ENCODE results near the gene C4orf33. TPM values are rescaled to one million over a fixed set of nuclear protein-coding genes. Genes with fewer than 3 reads are reported as not detected.

The C4orf33 gene
- total RNA-seq, 1 donor from 2014 or later: 5.2 TPM

DNA sequence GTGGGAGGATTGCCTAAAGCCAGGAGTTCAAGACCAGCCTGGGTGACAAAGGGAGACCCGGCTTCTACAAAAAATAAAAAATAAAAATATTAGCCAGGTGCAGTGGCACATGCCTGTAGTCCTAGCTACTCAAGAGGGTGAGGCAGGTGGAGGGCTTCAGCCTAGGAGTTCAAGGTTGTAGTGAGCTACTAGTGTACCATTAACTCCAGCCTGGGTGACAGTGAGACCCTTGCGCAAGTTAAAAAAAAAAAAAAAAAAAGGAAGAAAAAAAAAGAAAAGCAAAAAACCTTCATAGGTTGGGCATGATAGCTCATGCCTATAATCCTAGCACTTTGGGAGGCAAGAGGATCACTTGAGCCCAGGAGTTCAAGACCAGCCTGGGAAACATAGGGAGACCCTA, 8.4 kb upstream of the C4orf33 start:
- peaks cover 0 to 2% (median 0%) of the 10 kb centered on the region in 3 donors for H3K9me3 ChIP-seq (ENCODE audit: control insufficient read depth in 3 of 3, low read length in 3 of 3)
- H3K27ac ChIP-seq (ENCODE audit: low read depth, low read length): no peak overlapping the region
- H3K9ac ChIP-seq (ENCODE audit: low read depth in 1 of 3, low read length in 3 of 3): no peak overlapping the region
- no peaks in the 10 kb centered on the region for H3K27me3 ChIP-seq (ENCODE audit: control insufficient read depth in 3 of 3, insufficient read depth in 3 of 3, low read length in 3 of 3)
- peaks cover 0 to 2% (median 0%) of the 10 kb centered on the region in 3 donors for H3K36me3 ChIP-seq (ENCODE audit: control insufficient read depth in 3 of 3, insufficient read depth in 3 of 3, low read length in 3 of 3)
- peaks cover 7 to 9% (median 7%) of the 10 kb centered on the region in 3 donors for H3K4me1 ChIP-seq (ENCODE audit: control insufficient read depth in 3 of 3, insufficient read depth in 3 of 3, low read length in 3 of 3)
- no peak overlapping the region for H3K4me3 ChIP-seq (ENCODE audit: low read length in 3 of 3)

DNA sequence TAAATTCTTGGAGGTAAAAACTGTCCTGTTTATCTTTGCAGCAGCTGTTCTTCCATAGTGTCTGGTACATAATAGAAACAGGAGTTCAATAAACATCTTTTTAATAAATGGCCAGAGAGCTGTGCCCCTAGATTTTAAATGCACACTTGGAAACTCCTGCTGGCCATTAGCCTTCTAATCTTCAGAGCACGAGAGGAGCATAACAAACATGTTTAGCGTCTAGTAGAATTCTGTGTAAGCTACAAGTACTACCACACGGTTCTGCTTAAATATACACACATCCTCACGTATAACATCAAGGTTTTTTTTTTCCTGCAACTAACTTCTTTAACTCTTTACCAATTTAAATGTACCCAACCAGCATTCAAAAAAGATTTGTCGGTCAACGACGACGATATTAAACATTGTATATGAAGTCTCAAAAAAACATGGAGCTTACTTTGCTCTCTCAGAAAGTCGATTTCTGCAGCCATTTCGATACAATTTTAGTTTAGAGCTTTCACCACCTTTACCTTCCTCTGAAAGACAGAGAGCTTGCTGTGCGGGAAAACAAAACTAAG, 3.2 kb upstream of the C4orf33 start:
- Histone ChIP-seq H3K27ac (ENCODE audit: low read depth, low read length) (peak overlapping the region; percentile 88), H3K36me3 (ENCODE audit: control insufficient read depth in 3 of 3, insufficient read depth in 3 of 3, low read length in 3 of 3) (no peaks in the 10 kb centered on the region), H3K27me3 (ENCODE audit: control insufficient read depth in 3 of 3, insufficient read depth in 3 of 3, low read length in 3 of 3) (no peaks in the 10 kb centered on the region), H3K9me3 (ENCODE audit: control insufficient read depth in 3 of 3, low read length in 3 of 3) (no peaks in the 10 kb centered on the region), H3K9ac (ENCODE audit: low read depth in 1 of 3, low read length in 3 of 3) (peak overlapping the region; percentile 85 to 89 (median 87)), H3K4me1 (ENCODE audit: control insufficient read depth in 3 of 3, insufficient read depth in 3 of 3, low read length in 3 of 3) (peaks cover 10 to 14% (median 11%) of the 10 kb centered on the region in 3 donors), H3K4me3 (ENCODE audit: low read length in 3 of 3) (peak overlapping the region; percentile 92 to 96 (median 94))

DNA sequence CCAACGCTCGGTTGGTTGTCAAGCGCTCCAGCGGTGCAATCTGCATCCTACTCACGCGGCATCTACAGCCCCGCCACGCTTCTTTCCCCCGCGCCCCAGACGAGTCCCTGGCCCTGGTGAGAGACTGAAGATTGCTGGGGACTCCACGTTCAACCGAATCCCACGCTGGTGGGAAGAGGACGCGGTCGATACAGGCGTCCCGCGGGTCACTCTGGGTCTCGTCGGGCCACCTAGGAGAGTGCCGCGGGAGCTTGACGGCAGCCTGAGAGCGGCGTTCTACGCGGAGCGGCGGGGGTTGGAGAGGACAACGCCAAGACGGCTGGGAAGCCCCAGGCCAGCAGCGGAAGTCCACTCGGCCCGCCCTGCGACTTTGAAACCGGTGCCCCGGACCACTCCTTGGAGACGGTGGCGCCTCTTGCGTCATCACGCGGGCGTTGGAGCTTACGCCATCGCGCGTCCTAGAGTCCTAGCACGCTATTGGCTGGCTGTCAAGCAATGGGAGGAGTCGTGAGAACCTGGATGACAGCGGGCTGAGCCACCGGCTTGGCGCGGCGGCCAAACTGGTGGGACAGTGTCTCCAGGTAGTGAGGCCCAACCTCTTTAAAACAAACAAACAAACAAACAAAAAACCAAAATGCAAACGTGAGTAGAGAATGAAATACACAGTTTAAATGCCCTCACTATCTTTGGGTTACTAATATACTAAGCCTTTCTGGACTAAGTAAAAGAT, 2.6 kb upstream of the C4orf33 start, which contains the start of gene SCLT1:
Gene SCLT1 (minus strand): TSS at position 349 of the 730 bp plus-strand sequence. CDS start 436 bp downstream, outside the sequence.
- H3K4me3 ChIP-seq (ENCODE audit: low read length in 3 of 3): peak within 1 kb of the TSS; percentile 92 to 96 (median 94)

DNA sequence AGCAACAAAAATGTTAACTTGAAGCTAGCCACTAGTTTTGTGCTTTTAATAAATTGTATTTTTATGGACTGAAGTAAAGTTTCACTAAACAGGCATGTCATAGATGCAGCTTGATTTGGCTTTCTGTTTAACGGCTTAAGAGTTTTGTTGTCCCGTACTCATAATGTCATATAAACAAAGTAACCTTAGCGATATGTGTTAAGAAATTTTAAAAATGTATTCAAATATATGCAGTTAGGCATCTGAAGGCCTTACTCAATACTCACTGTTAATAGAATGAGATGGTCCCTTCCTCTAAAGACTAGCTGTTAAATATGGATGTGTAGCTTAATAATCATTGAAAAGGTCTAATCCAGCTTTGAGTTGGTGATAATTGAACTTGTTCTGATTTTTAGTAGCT, 1.6 kb upstream of the C4orf33 start:
- Histone ChIP-seq H3K27ac (ENCODE audit: low read depth, low read length) (no peak overlapping the region), H3K9ac (ENCODE audit: low read depth in 1 of 3, low read length in 3 of 3) (peak overlapping the region in 1 of 3 donors; percentile 15), H3K4me3 (ENCODE audit: low read length in 3 of 3) (peak overlapping the region; percentile 92 to 96 (median 94)), H3K9me3 (ENCODE audit: control insufficient read depth in 3 of 3, low read length in 3 of 3) (no peaks in the 10 kb centered on the region), H3K27me3 (ENCODE audit: control insufficient read depth in 3 of 3, insufficient read depth in 3 of 3, low read length in 3 of 3) (no peaks in the 10 kb centered on the region), H3K4me1 (ENCODE audit: control insufficient read depth in 3 of 3, insufficient read depth in 3 of 3, low read length in 3 of 3) (peaks cover 10 to 14% (median 11%) of the 10 kb centered on the region in 3 donors), H3K36me3 (ENCODE audit: control insufficient read depth in 3 of 3, insufficient read depth in 3 of 3, low read length in 3 of 3) (no peaks in the 10 kb centered on the region)

More for the DNA sequence above, 2.6 kb upstream of the C4orf33 start, which contains the start of gene SCLT1:
- Histone ChIP-seq H3K9ac (ENCODE audit: low read depth in 1 of 3, low read length in 3 of 3) (peak within 1 kb of the TSS; percentile 85 to 89 (median 87)), H3K36me3 (ENCODE audit: control insufficient read depth in 3 of 3, insufficient read depth in 3 of 3, low read length in 3 of 3) (no peaks in the 10 kb centered on the region), H3K27ac (ENCODE audit: low read depth, low read length) (peak within 1 kb of the TSS; percentile 88), H3K27me3 (ENCODE audit: control insufficient read depth in 3 of 3, insufficient read depth in 3 of 3, low read length in 3 of 3) (no peaks in the 10 kb centered on the region), H3K4me1 (ENCODE audit: control insufficient read depth in 3 of 3, insufficient read depth in 3 of 3, low read length in 3 of 3) (peaks cover 10 to 14% (median 11%) of the 10 kb centered on the region in 3 donors), H3K9me3 (ENCODE audit: control insufficient read depth in 3 of 3, low read length in 3 of 3) (no peaks in the 10 kb centered on the region)

DNA sequence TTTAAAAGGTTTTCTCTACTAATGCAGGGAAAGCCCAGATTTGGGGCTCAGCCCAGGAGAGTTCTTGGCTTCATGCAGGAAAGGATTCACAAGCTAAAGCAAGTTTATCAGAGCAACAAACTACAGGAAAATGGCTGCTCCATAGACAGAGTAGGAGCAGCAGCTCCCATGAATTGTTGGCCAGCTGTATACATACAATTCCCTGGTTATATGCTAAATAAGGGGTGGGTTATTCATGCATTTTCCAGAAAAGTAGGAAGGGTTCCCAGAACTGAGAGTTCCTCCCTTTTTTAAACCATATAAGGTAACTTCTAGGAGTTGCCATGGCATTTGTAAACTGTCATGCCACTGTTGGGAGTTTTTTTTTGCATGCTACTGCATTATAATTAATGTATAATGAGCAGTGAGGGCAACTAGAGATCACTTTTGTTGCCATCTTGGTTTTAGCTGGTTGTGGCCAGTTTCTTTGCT, 2.6 kb downstream of the C4orf33 start:
- Histone ChIP-seq H3K36me3 (ENCODE audit: control insufficient read depth in 3 of 3, insufficient read depth in 3 of 3, low read length in 3 of 3) (peaks cover 0 to 2% (median 0%) of the 10 kb centered on the region in 3 donors), H3K9me3 (ENCODE audit: control insufficient read depth in 3 of 3, low read length in 3 of 3) (no peaks in the 10 kb centered on the region), H3K9ac (ENCODE audit: low read depth in 1 of 3, low read length in 3 of 3) (no peak overlapping the region), H3K27me3 (ENCODE audit: control insufficient read depth in 3 of 3, insufficient read depth in 3 of 3, low read length in 3 of 3) (no peaks in the 10 kb centered on the region), H3K4me1 (ENCODE audit: control insufficient read depth in 3 of 3, insufficient read depth in 3 of 3, low read length in 3 of 3) (peaks cover 0 to 7% (median 2%) of the 10 kb centered on the region in 3 donors), H3K4me3 (ENCODE audit: low read length in 3 of 3) (no peak overlapping the region), H3K27ac (ENCODE audit: low read depth, low read length) (no peak overlapping the region)

DNA sequence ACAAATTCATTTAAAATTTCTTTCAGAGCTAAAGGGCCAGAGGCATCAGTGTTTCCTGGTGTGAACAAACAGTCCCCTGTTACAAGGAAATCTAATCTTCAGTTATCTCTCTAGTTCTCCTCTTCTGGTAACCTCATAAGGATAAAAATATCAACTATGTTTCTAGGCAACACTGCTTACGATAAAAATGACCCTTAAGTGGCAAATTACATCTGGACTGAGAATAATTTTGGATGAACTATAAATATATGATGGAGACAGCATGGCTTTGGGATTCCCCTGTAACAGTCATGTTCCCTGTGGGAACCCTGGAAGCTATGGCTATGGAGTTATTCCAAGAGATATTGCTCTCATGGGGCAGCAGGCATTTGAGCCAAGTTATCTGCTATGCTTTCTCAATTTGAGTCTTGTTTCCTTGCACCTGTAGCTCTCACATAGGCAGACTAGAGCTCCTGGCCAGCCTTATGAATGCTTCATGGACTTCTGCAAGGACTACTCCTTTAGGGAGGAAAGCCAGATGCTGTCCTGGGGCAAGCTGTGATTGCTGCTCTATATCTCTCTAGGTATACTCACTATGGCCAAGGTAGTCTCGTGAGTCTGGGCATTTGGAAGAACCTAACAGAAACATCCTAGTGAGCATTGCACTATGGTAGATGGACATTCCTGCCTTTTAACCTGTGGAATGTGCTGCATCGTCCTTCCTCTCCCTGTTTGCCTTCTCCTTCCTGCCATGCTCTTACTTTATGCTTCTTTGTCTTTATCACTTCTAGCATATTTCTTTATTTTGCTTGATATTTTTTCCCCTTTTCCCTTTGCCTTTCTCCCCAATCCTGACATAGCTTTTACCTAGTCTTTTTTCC, 14.2 kb downstream of the C4orf33 start:
- no peaks in the 10 kb centered on the region for H3K27me3 ChIP-seq (ENCODE audit: control insufficient read depth in 3 of 3, insufficient read depth in 3 of 3, low read length in 3 of 3)
- H3K9ac ChIP-seq (ENCODE audit: low read depth in 1 of 3, low read length in 3 of 3): no peak overlapping the region
- no peaks in the 10 kb centered on the region for H3K4me1 ChIP-seq (ENCODE audit: control insufficient read depth in 3 of 3, insufficient read depth in 3 of 3, low read length in 3 of 3)
- no peaks in the 10 kb centered on the region for H3K9me3 ChIP-seq (ENCODE audit: control insufficient read depth in 3 of 3, low read length in 3 of 3)
- no peak overlapping the region for H3K27ac ChIP-seq (ENCODE audit: low read depth, low read length)
- no peak overlapping the region for H3K4me3 ChIP-seq (ENCODE audit: low read length in 3 of 3)
- H3K36me3 ChIP-seq (ENCODE audit: control insufficient read depth in 3 of 3, insufficient read depth in 3 of 3, low read length in 3 of 3): peaks cover 0 to 8% (median 6%) of the 10 kb centered on the region in 3 donors

DNA sequence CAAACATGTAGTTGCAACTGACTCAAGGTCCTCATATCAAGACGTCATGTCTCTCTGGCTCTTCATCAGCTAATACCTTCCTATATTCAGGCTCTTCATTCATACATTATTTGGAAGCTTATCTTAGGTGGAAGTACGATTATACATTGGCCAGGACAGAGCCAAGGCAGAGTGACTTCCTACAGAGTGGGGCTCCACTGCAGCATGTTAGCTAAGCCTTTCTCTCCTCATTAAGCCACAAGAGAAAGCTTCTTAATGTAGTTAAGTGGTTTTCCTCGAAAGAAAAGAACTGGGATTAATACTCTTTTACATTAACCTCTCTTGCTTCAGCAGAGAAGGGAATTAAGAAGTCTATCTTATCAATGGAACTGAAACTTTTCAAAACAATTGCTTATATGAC, 15.0 kb downstream of the C4orf33 start:
- no peaks in the 10 kb centered on the region for H3K4me1 ChIP-seq (ENCODE audit: control insufficient read depth in 3 of 3, insufficient read depth in 3 of 3, low read length in 3 of 3)

DNA sequence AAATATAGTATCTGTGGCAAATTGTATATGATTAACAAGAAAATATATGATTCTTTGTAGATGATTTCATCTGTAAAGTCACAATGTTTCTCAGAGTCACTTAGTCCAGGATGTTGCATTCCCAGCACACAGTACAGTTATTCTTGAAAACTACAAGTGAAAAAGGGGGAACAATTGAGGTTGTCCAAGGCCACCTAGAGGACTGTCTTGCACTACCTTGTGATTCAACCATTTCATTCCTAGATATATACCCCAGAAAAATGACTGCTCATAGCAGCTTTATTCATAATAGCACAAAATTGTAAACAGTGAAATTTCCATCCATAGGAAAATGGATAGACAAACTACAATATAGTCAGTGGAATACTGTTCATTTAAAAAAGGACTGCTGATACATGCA, 16.0 kb downstream of the C4orf33 start:
- no peaks in the 10 kb centered on the region for H3K9me3 ChIP-seq (ENCODE audit: control insufficient read depth in 3 of 3, low read length in 3 of 3)
- H3K4me1 ChIP-seq (ENCODE audit: control insufficient read depth in 3 of 3, insufficient read depth in 3 of 3, low read length in 3 of 3): no peaks in the 10 kb centered on the region
- H3K27me3 ChIP-seq (ENCODE audit: control insufficient read depth in 3 of 3, insufficient read depth in 3 of 3, low read length in 3 of 3): no peaks in the 10 kb centered on the region
- no peak overlapping the region for H3K4me3 ChIP-seq (ENCODE audit: low read length in 3 of 3)
- no peak overlapping the region for H3K9ac ChIP-seq (ENCODE audit: low read depth in 1 of 3, low read length in 3 of 3)
- no peak overlapping the region for H3K27ac ChIP-seq (ENCODE audit: low read depth, low read length)
- peaks cover 0 to 8% (median 6%) of the 10 kb centered on the region in 3 donors for H3K36me3 ChIP-seq (ENCODE audit: control insufficient read depth in 3 of 3, insufficient read depth in 3 of 3, low read length in 3 of 3)

More for the DNA sequence above, 15.0 kb downstream of the C4orf33 start:
- no peaks in the 10 kb centered on the region for H3K27me3 ChIP-seq (ENCODE audit: control insufficient read depth in 3 of 3, insufficient read depth in 3 of 3, low read length in 3 of 3)
- H3K4me3 ChIP-seq (ENCODE audit: low read length in 3 of 3): no peak overlapping the region
- H3K36me3 ChIP-seq (ENCODE audit: control insufficient read depth in 3 of 3, insufficient read depth in 3 of 3, low read length in 3 of 3): peaks cover 0 to 8% (median 6%) of the 10 kb centered on the region in 3 donors
- no peak overlapping the region for H3K9ac ChIP-seq (ENCODE audit: low read depth in 1 of 3, low read length in 3 of 3)
- no peaks in the 10 kb centered on the region for H3K9me3 ChIP-seq (ENCODE audit: control insufficient read depth in 3 of 3, low read length in 3 of 3)
- H3K27ac ChIP-seq (ENCODE audit: low read depth, low read length): no peak overlapping the region

DNA sequence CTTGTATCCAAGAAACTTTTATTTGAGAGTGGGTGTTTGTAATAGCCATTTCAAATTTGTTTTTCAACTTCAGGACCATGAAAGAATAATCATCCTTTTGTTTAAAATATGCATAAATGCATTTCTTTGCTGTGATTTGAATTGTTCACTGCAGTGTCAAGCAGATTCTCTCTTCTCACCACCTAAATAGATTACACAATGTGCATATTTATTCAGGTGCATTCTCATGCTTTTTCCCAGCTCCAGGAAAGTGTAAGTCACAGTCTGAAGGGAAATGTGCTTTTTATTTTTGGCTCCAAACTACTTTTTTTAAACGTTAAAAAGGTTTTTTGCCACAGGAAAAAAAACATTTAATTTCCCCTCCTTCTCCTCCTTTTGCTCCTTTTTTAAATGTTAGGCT, 17.5 kb downstream of the C4orf33 start:
- Histone ChIP-seq H3K27me3 (ENCODE audit: control insufficient read depth in 3 of 3, insufficient read depth in 3 of 3, low read length in 3 of 3) (no peaks in the 10 kb centered on the region), H3K4me3 (ENCODE audit: low read length in 3 of 3) (no peak overlapping the region), H3K9ac (ENCODE audit: low read depth in 1 of 3, low read length in 3 of 3) (no peak overlapping the region), H3K4me1 (ENCODE audit: control insufficient read depth in 3 of 3, insufficient read depth in 3 of 3, low read length in 3 of 3) (no peaks in the 10 kb centered on the region), H3K9me3 (ENCODE audit: control insufficient read depth in 3 of 3, low read length in 3 of 3) (no peaks in the 10 kb centered on the region), H3K36me3 (ENCODE audit: control insufficient read depth in 3 of 3, insufficient read depth in 3 of 3, low read length in 3 of 3) (peaks cover 0 to 8% (median 6%) of the 10 kb centered on the region in 3 donors), H3K27ac (ENCODE audit: low read depth, low read length) (no peak overlapping the region)
